Measurements from ENCODE around the gene SNAPIN.

The SNAPIN gene

GRCh38 chr1:153696741-153697140 lies 38.2 kb downstream of the SNAPIN start:
- no peak for TF ChIP-seq CTCF (IDR thresholded peaks at IDR 0.05)
- Mint-ChIP-seq H3K27me3 (ENCODE audit: low read depth, poor library complexity) (peaks cover 6% of the 10 kb centered on the region), H3K4me1 (peaks cover 36% of the 10 kb centered on the region), H3K4me3 (no peak overlapping the region), H3K36me3 (ENCODE audit: low read depth) (no peaks in the 10 kb centered on the region), H3K9me3 (no peaks in the 10 kb centered on the region), H3K27ac (peak overlapping the region; percentile 96)
- no peak for DNase-seq

GRCh38 chr1:153697191-153698019 lies 38.9 kb downstream of the SNAPIN start:
- TF ChIP-seq CTCF (IDR thresholded peaks at IDR 0.05): no peak
- H3K36me3 Mint-ChIP-seq (ENCODE audit: low read depth): no peaks in the 10 kb centered on the region
- H3K4me1 Mint-ChIP-seq: peaks cover 32% of the 10 kb centered on the region
- no peaks in the 10 kb centered on the region for H3K9me3 Mint-ChIP-seq
- H3K4me3 Mint-ChIP-seq: peak overlapping the region; percentile 54
- peaks cover 9% of the 10 kb centered on the region for H3K27me3 Mint-ChIP-seq (ENCODE audit: low read depth, poor library complexity)
- peak; percentile 80 for DNase-seq
- H3K27ac Mint-ChIP-seq: peak overlapping the region; percentile 96

- Mint-ChIP-seq H3K9me3 (no peaks in the 10 kb centered on the region), H3K36me3 (ENCODE audit: low read depth) (no peaks in the 10 kb centered on the region), H3K4me1 (peaks cover 32% of the 10 kb centered on the region), H3K27ac (peak overlapping the region; percentile 96), H3K27me3 (ENCODE audit: low read depth, poor library complexity) (peaks cover 8% of the 10 kb centered on the region), H3K4me3 (peak overlapping the region; percentile 54)
- TF ChIP-seq CTCF (IDR thresholded peaks at IDR 0.05): no peak
- DNase-seq: peak; percentile 28
Measured at GRCh38 chr1:153698020-153698922, 39.8 kb downstream of the SNAPIN start.

GRCh38 chr1:153698923-153699714 lies 40.6 kb downstream of the SNAPIN start:
- no peak overlapping the region for H3K4me3 Mint-ChIP-seq
- peaks cover 28% of the 10 kb centered on the region for H3K4me1 Mint-ChIP-seq
- no peaks in the 10 kb centered on the region for H3K36me3 Mint-ChIP-seq (ENCODE audit: low read depth)
- H3K27me3 Mint-ChIP-seq (ENCODE audit: low read depth, poor library complexity): peaks cover 3% of the 10 kb centered on the region
- no peak for TF ChIP-seq CTCF (IDR thresholded peaks at IDR 0.05)
- H3K27ac Mint-ChIP-seq: peak overlapping the region; percentile 77
- DNase-seq: no peak
- no peaks in the 10 kb centered on the region for H3K9me3 Mint-ChIP-seq

- no peak overlapping the region for H3K27ac Mint-ChIP-seq
- H3K4me3 Mint-ChIP-seq: no peak overlapping the region
Measured at GRCh38 chr1:153699768-153700167, 41.3 kb downstream of the SNAPIN start.

More at GRCh38 chr1:153699768-153700167, 41.3 kb downstream of the SNAPIN start:
- no peak for TF ChIP-seq CTCF (IDR thresholded peaks at IDR 0.05)
- no peaks in the 10 kb centered on the region for H3K9me3 Mint-ChIP-seq
- H3K4me1 Mint-ChIP-seq: peaks cover 28% of the 10 kb centered on the region
- peaks cover 3% of the 10 kb centered on the region for H3K27me3 Mint-ChIP-seq (ENCODE audit: low read depth, poor library complexity)
- DNase-seq: no peak
- no peaks in the 10 kb centered on the region for H3K36me3 Mint-ChIP-seq (ENCODE audit: low read depth)
